Neural progenitor cell (in vitro differentiated cells): ENCODE data around the gene CGAS. TPM values are rescaled to one million over a fixed set of nuclear protein-coding genes. Genes with fewer than 3 reads are reported as not detected.

Source experiments
- DNase-seq: peaks from one replicate; pipeline ENCODE4 v3.0.0-alpha.2; 2016; ENCODE audit warnings: low spot score
- H2AFZ ChIP-seq: fragments of 200-600 bp; sonication (generic); replicated peaks from 2 replicates; pipeline ENCODE4 v1.6.1; 2016; ENCODE audit warnings: antibody characterized with exemption
- H3F3A ChIP-seq: fragments of 200-600 bp; sonication (generic); 2 replicates; pipeline ENCODE4 v1.6.1; 2016; ENCODE audit warnings: antibody characterized with exemption, low read depth
- H3K27ac ChIP-seq: fragments of 200-600 bp; sonication (generic); 2 replicates; pipeline ENCODE4 v1.5.1; 2016; ENCODE audit warnings: mild to moderate bottlenecking
- H3K27me3 ChIP-seq: fragments of 200-600 bp; sonication (generic); 2 replicates; pipeline ENCODE4 v1.6.1; 2016; ENCODE audit warnings: mild to moderate bottlenecking, moderate library complexity
- H3K36me3 ChIP-seq: fragments of 200-600 bp; sonication (generic); 2 replicates; pipeline ENCODE4 v1.5.1; 2016
- H3K4me1 ChIP-seq: fragments of 200-600 bp; sonication (generic); 2 replicates; pipeline ENCODE4 v1.6.1; 2016; ENCODE audit warnings: mixed run types
- H3K4me2 ChIP-seq: fragments of 200-600 bp; sonication (generic); 2 replicates; pipeline ENCODE4 v1.6.1; 2016
- H3K4me3 ChIP-seq: fragments of 200-600 bp; sonication (generic); 2 replicates; pipeline ENCODE4 v1.5.1; 2016
- H3K79me2 ChIP-seq: fragments of 200-600 bp; sonication (generic); 2 replicates; pipeline ENCODE4 v1.6.1; 2016; ENCODE audit warnings: low read depth
- H3K9ac ChIP-seq: fragments of 200-600 bp; sonication (generic); 2 replicates; pipeline ENCODE4 v1.6.1; 2016
- H3K9me3 ChIP-seq: fragments of 200-600 bp; sonication (generic); 2 replicates; pipeline ENCODE4 v1.5.1; 2016; ENCODE audit warnings: low read depth
- H4K20me1 ChIP-seq: fragments of 200-600 bp; sonication (generic); 2 replicates; pipeline ENCODE4 v1.6.1; 2016; ENCODE audit warnings: low read depth
- H3K27ac Mint-ChIP-seq: 3 replicates; pipeline ENCODE4 v1.8.0; 2021; ENCODE audit warnings: mixed read lengths
- H3K27me3 Mint-ChIP-seq: 2 replicates; pipeline ENCODE4 v1.8.0; 2022; ENCODE audit warnings: low read depth, mild to moderate bottlenecking, inconsistent platforms, moderate library complexity, mixed read lengths; ENCODE audit not compliant: insufficient read depth
- H3K36me3 Mint-ChIP-seq: 3 replicates; pipeline ENCODE4 v1.8.0; 2021; ENCODE audit warnings: mixed read lengths
- H3K4me1 Mint-ChIP-seq: 3 replicates; pipeline ENCODE4 v1.8.0; 2021; ENCODE audit warnings: mixed read lengths
- H3K4me3 Mint-ChIP-seq: 3 replicates; pipeline ENCODE4 v1.8.0; 2021; ENCODE audit warnings: mild to moderate bottlenecking, moderate library complexity, mixed read lengths
- H3K9me3 Mint-ChIP-seq: 3 replicates; pipeline ENCODE4 v1.8.0; 2020; ENCODE audit warnings: mixed read lengths
- EZH2 ChIP-seq: fragments of 200-600 bp; sonication (generic); IDR thresholded peaks from 2 replicates; pipeline ENCODE4 v1.6.1; 2017; ENCODE audit warnings: antibody characterized with exemption, mild to moderate bottlenecking, moderate library complexity
- EZH2phosphoT487 ChIP-seq: fragments of 200-600 bp; sonication (generic); IDR thresholded peaks from 2 replicates; pipeline ENCODE4 v1.6.1; 2017; ENCODE audit warnings: antibody characterized with exemption
- total RNA-seq: library from RNA; depleted of rRNA; stranded (reverse); fragments of >200 nt; gene quantifications from 2 replicates; pipeline ENCODE4 v1.2.3, GENCODE V29; 2015; ENCODE audit warnings: low replicate concordance
- TF ChIP-seq, protein P1 (sequence below): fragments of 200-600 bp; sonication (generic); IDR thresholded peaks from 2 replicates; pipeline ENCODE4 v1.5.1; 2017; ENCODE audit warnings: antibody characterized with exemption, mild to moderate bottlenecking

The CGAS gene
- total RNA-seq, 1 donor from 2014 or later: 0.90 TPM

DNA sequence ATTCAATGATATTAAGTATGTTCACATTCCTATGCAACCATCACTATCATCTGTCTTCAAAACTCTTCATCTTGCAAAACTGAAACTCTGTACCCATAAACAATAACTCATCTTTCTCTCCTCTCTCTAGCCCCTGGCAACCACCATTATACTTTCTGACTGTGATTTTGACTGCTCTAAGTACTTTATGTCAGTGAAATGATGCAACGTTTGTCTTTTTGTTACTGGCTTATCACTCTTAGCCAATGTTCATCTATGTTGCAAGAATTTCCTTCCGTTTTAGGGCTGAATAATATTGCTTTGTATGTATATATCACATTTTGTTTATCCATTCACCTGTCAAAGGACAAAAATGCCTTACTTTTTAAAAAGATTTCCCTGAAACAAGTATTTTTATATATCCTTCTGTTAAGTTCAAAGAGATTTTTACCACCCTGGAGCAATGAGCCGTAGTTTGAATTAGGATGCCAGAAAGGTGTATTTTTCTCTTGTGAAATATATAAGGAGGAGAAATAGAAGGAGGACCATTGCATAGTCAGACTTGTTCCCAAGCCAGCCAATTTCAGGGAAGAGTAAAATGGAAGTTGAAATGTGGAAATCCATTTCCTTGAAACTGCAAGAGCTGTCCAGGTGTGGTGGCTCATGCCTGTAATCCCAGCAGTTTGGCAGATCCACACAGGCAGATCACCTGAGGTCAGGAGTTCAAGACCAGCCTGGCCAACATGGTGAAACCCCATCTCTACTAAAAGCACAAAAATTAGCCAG lies 4.0 kb upstream of the CGAS start:
- Histone ChIP-seq H3K9ac (no peak overlapping the region), H3K4me1 (no peaks in the 10 kb centered on the region), H3K36me3 (no peaks in the 10 kb centered on the region), H4K20me1 (no peaks in the 10 kb centered on the region), H2AFZ (no peak overlapping the region), H3K27ac (no peak overlapping the region), H3K9me3 (no peaks in the 10 kb centered on the region), H3K79me2 (no peaks in the 10 kb centered on the region), H3K27me3 (peaks cover 16% of the 10 kb centered on the region), H3K4me3 (no peak overlapping the region), H3F3A (no peaks in the 10 kb centered on the region), H3K4me2 (no peak overlapping the region)
- TF ChIP-seq EZH2phosphoT487: no peak
- TF ChIP-seq, protein P1, sequence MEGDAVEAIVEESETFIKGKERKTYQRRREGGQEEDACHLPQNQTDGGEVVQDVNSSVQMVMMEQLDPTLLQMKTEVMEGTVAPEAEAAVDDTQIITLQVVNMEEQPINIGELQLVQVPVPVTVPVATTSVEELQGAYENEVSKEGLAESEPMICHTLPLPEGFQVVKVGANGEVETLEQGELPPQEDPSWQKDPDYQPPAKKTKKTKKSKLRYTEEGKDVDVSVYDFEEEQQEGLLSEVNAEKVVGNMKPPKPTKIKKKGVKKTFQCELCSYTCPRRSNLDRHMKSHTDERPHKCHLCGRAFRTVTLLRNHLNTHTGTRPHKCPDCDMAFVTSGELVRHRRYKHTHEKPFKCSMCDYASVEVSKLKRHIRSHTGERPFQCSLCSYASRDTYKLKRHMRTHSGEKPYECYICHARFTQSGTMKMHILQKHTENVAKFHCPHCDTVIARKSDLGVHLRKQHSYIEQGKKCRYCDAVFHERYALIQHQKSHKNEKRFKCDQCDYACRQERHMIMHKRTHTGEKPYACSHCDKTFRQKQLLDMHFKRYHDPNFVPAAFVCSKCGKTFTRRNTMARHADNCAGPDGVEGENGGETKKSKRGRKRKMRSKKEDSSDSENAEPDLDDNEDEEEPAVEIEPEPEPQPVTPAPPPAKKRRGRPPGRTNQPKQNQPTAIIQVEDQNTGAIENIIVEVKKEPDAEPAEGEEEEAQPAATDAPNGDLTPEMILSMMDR: no peak
- peaks cover 12% of the 10 kb centered on the region for H3K4me1 Mint-ChIP-seq
- peaks cover 9% of the 10 kb centered on the region for H3K27me3 Mint-ChIP-seq
- no peaks in the 10 kb centered on the region for H3K36me3 Mint-ChIP-seq
- no peak overlapping the region for H3K4me3 Mint-ChIP-seq
- no peak overlapping the region for H3K27ac Mint-ChIP-seq
- no peaks in the 10 kb centered on the region for H3K9me3 Mint-ChIP-seq
- DNase-seq: no peak

DNA sequence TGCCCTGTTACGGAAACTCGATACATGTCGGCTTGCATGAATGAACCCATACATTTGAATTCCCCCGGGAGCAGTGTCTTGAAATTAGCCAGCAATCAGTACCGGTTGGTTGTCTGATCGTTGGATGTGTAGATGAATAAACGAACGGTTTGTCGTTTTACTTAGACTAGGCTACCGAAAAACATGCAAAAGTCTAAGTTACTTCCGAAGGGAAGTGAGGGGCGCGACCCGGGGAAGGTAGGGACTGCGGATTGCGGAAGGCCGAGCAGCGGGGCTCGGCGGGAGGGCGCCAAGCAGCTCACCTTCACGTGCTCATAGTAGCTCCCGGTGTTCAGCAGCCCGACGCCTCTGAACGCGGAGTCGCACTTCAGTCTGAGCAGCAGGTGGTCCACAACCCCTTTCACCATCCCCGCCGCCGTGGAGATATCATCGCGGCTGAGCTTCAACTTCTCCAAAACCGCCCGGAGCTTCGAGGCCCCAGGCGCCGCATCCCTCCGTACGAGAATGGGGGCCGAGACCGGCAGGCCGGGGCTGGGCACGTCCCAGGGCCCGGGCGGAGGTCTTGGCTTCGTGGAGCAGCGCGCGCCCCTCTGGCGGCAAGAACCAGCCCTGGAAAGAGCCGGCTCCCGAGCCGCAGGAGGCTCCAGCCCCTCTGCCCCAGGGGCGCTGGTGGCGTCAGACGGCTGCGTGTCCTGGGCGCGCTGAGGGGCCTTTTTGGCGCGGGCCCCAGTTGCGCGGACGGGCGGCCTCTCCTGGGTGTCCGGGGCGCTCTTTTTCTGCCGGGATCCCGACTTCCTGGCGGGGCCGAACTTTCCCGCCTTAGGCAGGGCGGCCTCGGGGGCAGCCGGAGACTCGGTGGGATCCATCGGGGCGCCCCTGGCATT lies 632 bp downstream of the CGAS start:
- no peaks in the 10 kb centered on the region for H3F3A ChIP-seq
- H3K4me1 ChIP-seq: no peaks in the 10 kb centered on the region
- no peaks in the 10 kb centered on the region for H3K79me2 ChIP-seq
- peaks cover 19% of the 10 kb centered on the region for H3K27me3 ChIP-seq
- DNase-seq: peak; percentile 9
- no peaks in the 10 kb centered on the region for H4K20me1 ChIP-seq
- H3K27ac Mint-ChIP-seq: no peak overlapping the region
- no peak overlapping the region for H3K9ac ChIP-seq
- TF ChIP-seq EZH2 (no peak), EZH2phosphoT487 (no peak)
- TF ChIP-seq, protein P1: no peak
- H3K27ac ChIP-seq: no peak overlapping the region
- peak overlapping the region; percentile 10 for H3K4me2 ChIP-seq
- no peaks in the 10 kb centered on the region for H3K9me3 ChIP-seq
- peaks cover 7% of the 10 kb centered on the region for H3K9me3 Mint-ChIP-seq
- H3K4me3 ChIP-seq: no peak overlapping the region
- no peak overlapping the region for H2AFZ ChIP-seq
- H3K4me1 Mint-ChIP-seq: no peaks in the 10 kb centered on the region
- peaks cover 6% of the 10 kb centered on the region for H3K27me3 Mint-ChIP-seq
- no peaks in the 10 kb centered on the region for H3K36me3 Mint-ChIP-seq
- H3K4me3 Mint-ChIP-seq: peak overlapping the region; percentile 60
- H3K36me3 ChIP-seq: no peaks in the 10 kb centered on the region

DNA sequence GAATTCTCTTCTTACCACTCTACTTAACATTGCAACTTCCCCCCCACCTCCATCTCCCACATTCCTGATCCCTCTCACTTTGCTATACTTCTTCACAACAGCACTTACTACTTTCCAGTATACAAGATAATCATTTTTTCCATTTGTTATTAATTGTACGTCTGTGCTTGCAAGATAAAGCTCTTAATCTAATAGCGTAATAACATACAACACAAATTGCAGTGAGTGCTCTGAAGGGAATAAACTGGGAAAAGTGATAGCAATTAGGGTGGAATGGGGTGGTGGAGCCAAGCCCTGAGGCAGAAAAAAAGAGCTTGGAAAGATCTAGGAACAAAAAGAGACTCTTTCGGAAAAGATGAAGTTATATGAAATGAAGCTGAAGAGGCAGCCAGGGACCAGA lies 8.5 kb downstream of the CGAS start:
- Histone ChIP-seq H3K4me1 (no peaks in the 10 kb centered on the region), H3K36me3 (no peaks in the 10 kb centered on the region), H3K27me3 (no peaks in the 10 kb centered on the region), H3F3A (no peaks in the 10 kb centered on the region), H3K4me3 (no peak overlapping the region), H3K4me2 (no peak overlapping the region), H3K27ac (no peak overlapping the region), H2AFZ (no peak overlapping the region), H3K79me2 (no peaks in the 10 kb centered on the region), H3K9me3 (no peaks in the 10 kb centered on the region), H4K20me1 (no peaks in the 10 kb centered on the region), H3K9ac (no peak overlapping the region)
- no peaks in the 10 kb centered on the region for H3K27me3 Mint-ChIP-seq
- H3K9me3 Mint-ChIP-seq: no peaks in the 10 kb centered on the region
- H3K4me1 Mint-ChIP-seq: no peaks in the 10 kb centered on the region
- DNase-seq: no peak
- H3K4me3 Mint-ChIP-seq: no peak overlapping the region
- H3K27ac Mint-ChIP-seq: no peak overlapping the region
- no peaks in the 10 kb centered on the region for H3K36me3 Mint-ChIP-seq
- TF ChIP-seq EZH2phosphoT487 (no peak), EZH2 (no peak)
- TF ChIP-seq, protein P1: no peak
